GM12878 (cell line): ENCODE results near the gene SELENOT.

Experiments
- CBX5 ChIP-seq: sonication (generic); IDR thresholded peaks from 2 replicates; pipeline ENCODE4 v1.6.1; 2016; ENCODE audit warnings: low read depth, moderate library complexity, mild to moderate bottlenecking, inconsistent platforms
- CTCF ChIP-seq, 3 experiments: IDR thresholded peaks in 2 of 3; conservative IDR thresholded peaks in 1 of 3; 2 replicates each; pipeline ENCODE4 v1.5.1; 2011; ENCODE audit warnings: low read depth in 3 of 3, low read length in 3 of 3, mild to moderate bottlenecking in 3 of 3, control low read depth in 2 of 3, moderate library complexity in 2 of 3, inconsistent platforms in 1 of 3, mixed read lengths in 1 of 3; ENCODE audit not compliant: control insufficient read depth in 2 of 3, insufficient read depth in 1 of 3; ENCODE audit errors: extremely low read depth in 1 of 3
- EZH2 ChIP-seq: IDR thresholded peaks from 2 replicates; pipeline ENCODE4 v1.6.1; 2012; ENCODE audit warnings: low read depth, mild to moderate bottlenecking, control low read depth, inconsistent platforms, low read length, borderline replicate concordance; ENCODE audit not compliant: control insufficient read depth
- FOXK2 ChIP-seq: fragments of 450-650 bp; IDR thresholded peaks from 2 replicates; pipeline ENCODE4 v1.6.1; 2017; ENCODE audit warnings: mild to moderate bottlenecking, moderate library complexity
- GABPA ChIP-seq: IDR thresholded peaks from 2 replicates; pipeline ENCODE4 v1.6.1; 2014; ENCODE audit warnings: antibody characterized with exemption, low read depth, mild to moderate bottlenecking, inconsistent platforms
- POLR2A ChIP-seq: IDR thresholded peaks from 2 replicates; pipeline ENCODE4 v1.6.1; 2011; ENCODE audit warnings: low read depth, mild to moderate bottlenecking, low read length
- TAF1 ChIP-seq: IDR thresholded peaks from 2 replicates; pipeline ENCODE4 v1.6.1; 2011; ENCODE audit warnings: mild to moderate bottlenecking, low read depth, low read length, borderline replicate concordance
- ZNF207 ChIP-seq: fragments of 450-650 bp; IDR thresholded peaks from 2 replicates; pipeline ENCODE4 v1.6.1; 2014; ENCODE audit warnings: antibody characterized with exemption, mild to moderate bottlenecking, borderline replicate concordance
- TF ChIP-seq, protein P1 (sequence below): IDR thresholded peaks from 2 replicates; pipeline ENCODE4 v1.6.1; 2011; ENCODE audit warnings: low read depth, low read length, improper control_type of control experiment, borderline replicate concordance
- TF ChIP-seq, protein P2 (sequence below): fragments of 450-650 bp; IDR thresholded peaks from 2 replicates; pipeline ENCODE4 v1.6.1; 2017; ENCODE audit warnings: mild to moderate bottlenecking

DNA sequence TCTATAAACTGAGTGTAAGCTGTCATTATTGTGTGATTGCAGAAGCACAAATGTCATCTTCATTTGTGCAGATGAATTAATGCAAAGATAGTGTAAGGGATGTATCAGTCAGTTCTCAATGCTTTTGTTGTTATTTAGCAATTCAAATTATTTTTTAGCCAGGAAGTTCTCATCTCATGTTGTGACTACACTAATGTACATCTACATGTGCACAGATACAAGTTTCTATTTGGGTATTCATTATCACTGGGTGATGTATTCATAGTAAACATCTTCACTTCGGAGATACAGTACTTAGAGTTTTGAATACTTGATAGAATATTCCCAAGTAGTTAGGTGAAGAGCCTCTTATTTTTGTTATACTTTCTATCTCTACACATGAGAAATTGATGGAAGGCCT, 45.4 kb upstream of the SELENOT start:
- TF ChIP-seq POLR2A (no peak), CBX5 (no peak), ZNF207 (no peak), GABPA (no peak), CTCF (IDR thresholded peaks at IDR 0.05 in 2 of 3, conservative IDR thresholded peaks at IDR 0.05 in 1 of 3; ENCODE audit: control insufficient read depth in 2 of 3, extremely low read depth in 1 of 3, insufficient read depth in 1 of 3, low read depth in 3 of 3, low read length in 3 of 3) (no peak), EZH2 (no peak), FOXK2 (no peak), TAF1 (no peak)
- TF ChIP-seq, protein P1, sequence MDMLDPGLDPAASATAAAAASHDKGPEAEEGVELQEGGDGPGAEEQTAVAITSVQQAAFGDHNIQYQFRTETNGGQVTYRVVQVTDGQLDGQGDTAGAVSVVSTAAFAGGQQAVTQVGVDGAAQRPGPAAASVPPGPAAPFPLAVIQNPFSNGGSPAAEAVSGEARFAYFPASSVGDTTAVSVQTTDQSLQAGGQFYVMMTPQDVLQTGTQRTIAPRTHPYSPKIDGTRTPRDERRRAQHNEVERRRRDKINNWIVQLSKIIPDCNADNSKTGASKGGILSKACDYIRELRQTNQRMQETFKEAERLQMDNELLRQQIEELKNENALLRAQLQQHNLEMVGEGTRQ: no peak
- TF ChIP-seq, protein P2, sequence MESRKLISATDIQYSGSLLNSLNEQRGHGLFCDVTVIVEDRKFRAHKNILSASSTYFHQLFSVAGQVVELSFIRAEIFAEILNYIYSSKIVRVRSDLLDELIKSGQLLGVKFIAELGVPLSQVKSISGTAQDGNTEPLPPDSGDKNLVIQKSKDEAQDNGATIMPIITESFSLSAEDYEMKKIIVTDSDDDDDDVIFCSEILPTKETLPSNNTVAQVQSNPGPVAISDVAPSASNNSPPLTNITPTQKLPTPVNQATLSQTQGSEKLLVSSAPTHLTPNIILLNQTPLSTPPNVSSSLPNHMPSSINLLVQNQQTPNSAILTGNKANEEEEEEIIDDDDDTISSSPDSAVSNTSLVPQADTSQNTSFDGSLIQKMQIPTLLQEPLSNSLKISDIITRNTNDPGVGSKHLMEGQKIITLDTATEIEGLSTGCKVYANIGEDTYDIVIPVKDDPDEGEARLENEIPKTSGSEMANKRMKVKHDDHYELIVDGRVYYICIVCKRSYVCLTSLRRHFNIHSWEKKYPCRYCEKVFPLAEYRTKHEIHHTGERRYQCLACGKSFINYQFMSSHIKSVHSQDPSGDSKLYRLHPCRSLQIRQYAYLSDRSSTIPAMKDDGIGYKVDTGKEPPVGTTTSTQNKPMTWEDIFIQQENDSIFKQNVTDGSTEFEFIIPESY: no peak
